Iris pigment epithelial cell (primary cell): Measurements from ENCODE around the gene ELF5.

Experiments used
- DNase-seq: peaks from one replicate; pipeline ENCODE4 v3.0.0-alpha.2; 2011; ENCODE audit warnings: low read depth

Gene ELF5

DNA sequence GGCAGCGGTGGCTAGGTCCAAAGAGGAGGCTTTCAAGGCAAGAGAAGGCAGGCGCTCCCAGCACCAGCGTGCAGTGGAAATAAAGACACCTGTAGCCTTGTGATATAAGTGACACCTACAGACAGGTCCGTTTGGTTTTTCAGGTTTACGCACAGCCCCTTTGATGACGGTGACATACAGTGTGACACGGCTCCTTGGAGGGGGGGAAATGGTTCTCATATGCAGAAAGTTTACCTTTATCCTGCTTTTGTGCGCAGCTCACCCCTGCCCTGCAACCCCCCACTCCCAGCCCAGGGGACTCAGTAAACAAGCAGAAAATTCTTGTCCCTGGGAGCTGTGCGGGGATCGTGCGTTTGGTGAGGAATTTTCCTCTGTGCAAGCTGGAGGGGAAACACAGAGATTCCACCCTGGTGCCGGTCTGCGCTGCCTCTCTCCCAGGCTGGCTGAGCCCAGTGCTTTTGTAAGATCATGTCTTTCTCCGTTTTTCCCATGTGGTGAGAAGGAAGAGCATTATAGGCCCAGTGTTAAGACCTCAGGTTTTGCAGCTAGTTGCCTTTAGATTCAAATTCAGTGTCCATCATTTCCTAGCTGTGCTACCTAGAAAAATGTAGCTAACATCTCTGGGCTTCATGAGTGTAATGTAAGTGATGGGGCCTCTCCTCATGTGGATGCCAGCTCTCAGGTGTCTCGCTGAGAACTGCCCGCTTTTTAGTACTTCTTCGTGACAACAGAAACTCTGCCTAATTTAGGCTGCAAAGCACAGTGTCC lies at the start of gene ELF5:
ELF5 (minus strand) TSS at position 113 of the 768 bp plus-strand sequence. CDS start 8,045 bp downstream, outside the sequence.
- DNase-seq = no peak

DNA sequence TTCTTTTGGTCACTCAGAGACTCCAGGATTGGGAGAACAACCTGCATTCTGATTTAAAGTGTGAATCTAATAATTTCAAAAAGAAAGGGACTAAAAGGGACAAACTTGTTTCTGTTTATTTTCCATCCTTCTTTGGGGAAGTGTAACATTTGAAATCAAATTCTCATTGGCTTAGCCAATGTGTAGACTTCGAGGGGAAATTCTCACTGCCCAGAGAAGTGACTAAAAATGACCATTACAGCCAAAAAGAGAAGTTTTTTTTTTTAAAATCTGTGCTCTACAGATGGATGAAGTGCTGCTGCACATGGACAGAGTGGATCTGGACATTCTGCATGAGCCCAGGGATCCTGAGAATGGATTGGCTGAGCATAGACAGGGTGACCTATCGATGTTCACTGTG lies 49.4 kb upstream of the ELF5 start:
- DNase-seq = no peak

GRCh38 chr11:34560511-34560910 lies 46.9 kb upstream of the ELF5 start:
- DNase-seq = no peak

- no peak for DNase-seq
Measured at GRCh38 chr11:34558673-34559072, 45.1 kb upstream of the ELF5 start.

GRCh38 chr11:34558211-34558610 lies 44.6 kb upstream of the ELF5 start:
- no peak for DNase-seq

DNA sequence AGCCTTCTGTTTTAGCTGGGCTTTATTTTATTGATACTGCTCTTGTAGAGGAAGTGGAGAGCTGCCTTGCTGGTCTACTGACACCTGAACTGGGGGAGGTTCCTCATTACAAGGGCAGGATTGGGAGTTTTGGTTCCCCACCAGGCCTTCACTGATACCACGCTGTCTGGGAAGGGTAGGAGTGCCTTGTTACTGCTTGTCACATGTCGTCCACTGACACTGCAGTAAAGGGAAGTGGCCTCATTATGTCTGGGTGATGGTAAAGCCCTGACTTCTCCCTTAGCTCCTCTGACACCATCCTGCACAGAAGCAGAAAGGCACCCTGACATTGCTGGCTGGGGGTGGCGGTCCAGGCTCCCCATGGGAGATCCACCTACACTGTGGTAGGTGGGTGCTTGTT lies 38.7 kb upstream of the ELF5 start:
- no peak for DNase-seq

GRCh38 chr11:34549271-34549670 lies 35.7 kb upstream of the ELF5 start:
- DNase-seq = no peak

DNA sequence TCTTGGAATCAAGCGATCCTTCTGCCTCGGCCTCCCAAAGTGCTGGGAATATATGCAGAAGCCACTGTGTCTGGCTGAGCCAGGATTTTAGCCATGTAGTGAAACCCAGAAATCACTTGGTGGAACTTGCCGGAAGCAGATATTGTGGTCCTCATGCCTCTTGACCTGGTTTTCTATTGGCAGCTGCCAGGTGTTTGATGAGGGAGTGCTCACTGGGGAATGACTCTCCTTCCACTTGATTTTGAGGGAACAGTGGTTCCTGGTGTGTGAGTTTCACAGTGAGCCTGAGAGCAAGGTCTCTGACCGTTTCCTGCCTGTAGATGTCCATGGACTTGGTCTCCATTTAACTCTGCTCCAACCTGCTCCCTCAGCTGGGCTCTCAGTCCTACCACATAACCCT lies 34.7 kb upstream of the ELF5 start:
- no peak for DNase-seq

DNA sequence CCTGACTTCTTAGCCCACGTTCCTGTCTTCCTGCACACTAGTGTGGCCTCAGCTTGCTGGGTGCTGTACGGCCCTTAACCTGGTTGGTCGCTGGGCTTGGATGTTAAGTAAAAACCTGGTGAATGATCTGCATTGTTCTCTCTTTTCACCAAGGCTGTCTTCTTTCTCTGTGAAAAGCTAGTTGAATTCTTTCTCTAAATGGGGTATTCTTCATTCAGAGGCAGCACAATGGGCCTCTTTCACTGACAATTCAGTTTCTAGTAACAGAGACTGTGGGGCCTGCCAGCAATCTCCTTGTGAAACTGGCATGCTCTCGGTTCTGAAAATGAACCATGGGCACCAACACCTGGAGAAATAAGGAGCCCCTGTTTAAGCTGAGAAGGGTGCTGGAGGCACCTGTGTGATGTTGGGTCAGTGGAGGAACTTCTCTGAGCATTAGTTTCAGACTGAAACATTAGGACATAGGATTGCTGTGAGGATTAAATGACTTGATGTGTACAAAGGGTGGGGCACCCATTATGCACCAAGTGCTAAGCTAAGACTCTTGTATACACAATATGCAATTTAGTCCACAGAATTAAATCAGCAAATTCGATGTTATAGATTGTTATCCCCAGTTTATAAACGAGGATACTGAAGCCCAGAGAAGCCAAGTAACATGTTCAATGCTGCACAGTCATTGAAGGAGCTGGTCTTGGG lies 33.1 kb upstream of the ELF5 start:
- DNase-seq = no peak

GRCh38 chr11:34542089-34542488 lies 28.5 kb upstream of the ELF5 start:
- no peak for DNase-seq

- no peak for DNase-seq
Measured at GRCh38 chr11:34540870-34541269, 27.3 kb upstream of the ELF5 start.

DNA sequence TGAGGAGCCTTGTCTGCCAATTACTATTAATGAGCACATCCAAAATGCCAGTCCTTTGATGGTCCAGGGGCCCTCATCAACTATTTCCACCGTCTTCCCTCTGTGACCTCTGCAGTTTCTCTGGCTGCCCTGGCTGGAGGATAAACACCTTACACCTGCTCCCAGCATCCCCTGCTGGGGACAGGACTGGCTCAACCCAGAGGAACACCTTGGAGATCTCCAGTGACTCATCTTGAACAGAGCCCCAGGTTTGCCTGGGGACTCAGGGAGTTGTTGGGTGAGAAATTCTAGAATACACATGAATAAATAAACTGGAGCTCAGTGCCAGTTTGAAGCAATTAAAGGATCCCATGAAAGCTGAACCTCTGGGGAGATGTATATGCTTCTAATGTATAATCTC lies 24.0 kb upstream of the ELF5 start:
- no peak for DNase-seq

GRCh38 chr11:34536056-34536455 lies 22.5 kb upstream of the ELF5 start:
- DNase-seq = no peak

- no peak for DNase-seq
Measured at GRCh38 chr11:34534826-34535225, 21.2 kb upstream of the ELF5 start.

DNA sequence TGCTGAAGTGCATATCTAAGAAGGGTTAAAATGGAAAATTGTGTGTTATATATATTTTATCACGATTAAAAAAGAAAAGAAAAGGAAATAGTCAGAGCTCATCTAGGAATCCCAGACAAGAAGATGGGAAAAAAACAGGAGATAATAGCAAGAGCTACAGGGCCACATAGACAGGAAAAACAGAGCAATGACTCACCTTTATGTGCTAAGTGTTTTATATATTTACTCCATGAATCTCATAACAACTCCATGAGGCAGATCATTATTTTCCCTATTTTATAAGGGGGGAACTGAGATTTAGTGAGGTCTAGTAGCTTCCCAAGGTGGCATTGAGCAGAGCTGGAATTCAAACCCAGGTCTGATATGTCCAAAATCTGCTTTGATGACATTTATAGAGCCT lies 18.1 kb upstream of the ELF5 start:
- no peak for DNase-seq

DNA sequence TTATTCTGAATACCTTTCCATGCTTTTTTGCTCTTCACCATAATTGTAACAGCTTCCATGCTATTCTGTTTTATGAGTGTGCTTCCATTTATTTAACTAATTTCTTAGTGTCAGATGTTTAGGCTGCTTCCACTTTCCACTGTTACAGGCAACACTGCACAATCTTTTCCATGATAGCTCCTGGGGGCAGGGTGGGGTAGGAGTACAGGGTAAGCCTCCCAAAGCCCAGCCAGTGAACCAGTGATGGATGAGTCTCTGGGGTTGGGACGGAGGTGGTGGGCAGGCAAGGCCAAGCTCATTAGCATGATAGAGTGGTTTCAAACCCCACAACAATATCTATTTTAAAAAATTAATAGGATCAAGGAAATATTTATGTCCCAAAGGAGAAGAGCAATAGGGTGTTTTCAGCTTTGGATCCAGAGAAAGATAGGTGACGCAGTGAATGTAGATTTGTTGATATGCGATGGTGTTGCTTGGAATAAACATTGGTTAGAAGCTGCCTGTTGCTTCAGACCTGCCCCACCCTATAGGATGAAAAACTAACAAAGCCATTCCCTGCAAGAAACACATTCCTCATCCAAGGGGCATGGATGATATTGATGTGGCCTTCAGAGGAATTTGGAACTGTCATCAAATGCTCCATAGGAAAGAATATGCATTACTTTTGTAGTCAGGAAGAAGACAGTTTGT lies 17.1 kb upstream of the ELF5 start:
- DNase-seq = no peak

DNA sequence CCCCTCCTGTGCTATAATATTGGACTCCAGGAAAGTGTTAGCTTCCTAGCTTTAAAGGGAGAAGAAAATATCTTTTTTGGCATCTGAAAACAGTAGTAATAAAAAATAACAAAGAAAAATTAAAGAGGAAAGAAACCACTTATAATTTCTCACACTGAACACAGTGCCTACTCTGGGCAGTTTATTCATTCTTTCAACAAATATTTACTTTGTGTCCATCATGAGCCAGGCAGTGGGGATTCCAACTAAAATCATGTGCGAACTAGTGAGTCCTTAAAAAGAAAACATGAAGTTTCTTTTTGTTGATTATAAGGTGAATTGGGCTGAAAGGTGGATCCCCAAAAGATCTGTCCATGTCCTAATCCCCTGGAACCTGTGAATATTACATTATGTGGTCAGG lies 16.0 kb upstream of the ELF5 start:
- DNase-seq = no peak

DNA sequence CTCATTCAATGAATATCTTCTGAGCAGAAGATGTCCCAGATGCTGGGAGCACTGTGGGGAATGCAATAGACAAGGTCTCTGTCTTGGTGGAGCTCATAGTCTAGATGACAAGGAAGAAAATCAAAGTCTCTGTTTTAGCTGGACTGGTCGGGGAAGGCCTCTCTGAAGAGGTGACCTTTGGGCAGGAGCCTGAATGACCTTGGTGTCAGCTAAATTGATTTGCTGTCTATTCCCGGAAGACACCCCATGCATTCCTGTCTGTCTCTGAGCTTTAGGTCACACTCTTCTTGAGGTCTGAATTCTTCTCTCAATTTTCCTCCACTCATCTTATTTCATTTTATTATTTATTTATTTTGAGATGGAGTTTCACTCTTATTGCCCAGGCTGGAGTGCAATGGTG lies 14.5 kb upstream of the ELF5 start:
- DNase-seq = no peak

- no peak for DNase-seq
Measured at GRCh38 chr11:34525888-34526657, 12.5 kb upstream of the ELF5 start.

- DNase-seq = no peak
Measured at GRCh38 chr11:34525098-34525497, 11.5 kb upstream of the ELF5 start.

- DNase-seq = no peak
Measured at GRCh38 chr11:34524696-34525095, 11.1 kb upstream of the ELF5 start.

DNA sequence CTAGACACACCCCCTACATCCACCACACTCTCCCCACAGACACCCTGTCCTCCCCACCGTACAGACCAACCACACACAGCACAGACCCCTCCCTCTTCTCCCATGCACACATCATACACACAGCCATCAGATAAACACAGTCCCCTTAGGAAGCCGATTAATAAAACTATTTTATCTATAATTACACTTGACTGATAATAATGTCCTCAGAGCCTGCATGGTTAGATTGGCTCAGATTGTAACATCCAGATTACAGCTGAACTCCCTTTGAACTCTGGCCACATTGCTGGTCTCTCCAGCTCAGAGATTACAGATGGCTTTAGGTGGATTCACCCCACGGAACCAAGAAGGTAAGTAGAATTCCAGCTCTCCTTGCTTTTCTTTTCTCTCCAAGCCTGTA lies 9.5 kb upstream of the ELF5 start:
- no peak for DNase-seq
